GM19240 (cell line): Measurements from ENCODE around the gene MGAT5.

ENCODE experiments used
- DNase-seq: peaks from one replicate; pipeline ENCODE4 v3.0.0; 2011; ENCODE audit warnings: low spot score; ENCODE audit not compliant: insufficient read length

The MGAT5 gene

GRCh38 chr2:134334542-134335353 is 80.9 kb downstream of the MGAT5 start:
- DNase-seq = no peak

- no peak for DNase-seq
These were observed 81.7 kb downstream of the MGAT5 start for GRCh38 chr2:134335601-134336000.

GRCh38 chr2:134336352-134336751 is 82.5 kb downstream of the MGAT5 start:
- no peak for DNase-seq

GRCh38 chr2:134336921-134337320 is 83.0 kb downstream of the MGAT5 start:
- DNase-seq = no peak

DNA sequence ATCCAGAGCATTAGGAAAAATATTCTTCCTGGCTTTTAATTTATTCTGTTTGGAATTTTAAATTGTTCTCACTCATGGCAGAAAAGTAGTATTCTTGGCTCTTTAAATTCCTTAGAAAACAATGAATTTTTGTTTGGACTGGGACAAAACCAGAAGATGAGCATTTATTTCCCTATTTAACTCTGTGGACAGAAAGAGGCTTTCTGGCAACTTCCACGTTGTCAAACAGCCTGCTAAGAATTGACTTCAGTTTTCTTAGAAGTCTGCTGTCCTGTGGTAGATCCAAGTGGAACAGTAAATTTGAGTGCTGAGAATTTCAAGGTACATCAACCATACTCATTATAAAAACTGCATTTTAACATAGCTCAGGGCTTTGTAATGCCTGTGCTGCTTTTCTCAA is 83.8 kb downstream of the MGAT5 start:
- DNase-seq = no peak

DNA sequence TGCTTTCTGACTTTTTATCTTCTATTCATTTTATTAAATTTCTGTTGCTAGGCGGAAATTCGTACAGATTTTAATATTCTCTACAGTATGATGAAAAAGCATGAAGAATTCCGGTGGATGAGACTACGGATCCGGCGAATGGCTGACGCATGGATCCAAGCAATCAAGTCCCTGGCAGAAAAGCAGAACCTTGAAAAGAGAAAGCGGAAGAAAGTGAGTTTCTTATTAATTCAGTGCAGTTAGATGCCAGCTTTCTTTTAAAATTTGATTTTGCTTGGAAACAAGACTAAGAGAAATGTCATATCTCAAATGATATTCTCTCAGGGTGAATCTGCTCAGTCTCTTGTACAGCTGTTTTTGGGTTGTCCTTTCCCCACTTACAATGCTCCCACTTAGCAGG is 84.3 kb downstream of the MGAT5 start:
- DNase-seq = no peak

DNA sequence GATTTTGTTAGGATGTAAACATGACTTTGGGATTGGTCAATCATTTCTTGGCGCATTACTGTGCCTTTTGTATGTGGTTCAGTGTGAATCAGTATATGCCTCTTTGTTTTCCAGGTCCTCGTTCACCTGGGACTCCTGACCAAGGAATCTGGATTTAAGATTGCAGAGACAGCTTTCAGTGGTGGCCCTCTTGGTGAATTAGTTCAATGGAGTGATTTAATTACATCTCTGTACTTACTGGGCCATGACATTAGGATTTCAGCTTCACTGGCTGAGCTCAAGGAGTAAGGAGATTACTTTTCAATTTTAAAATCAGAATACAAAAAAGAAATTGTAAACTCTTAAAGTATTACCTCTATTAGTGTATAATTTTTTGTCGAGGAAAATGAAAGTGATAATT is 87.6 kb downstream of the MGAT5 start:
- DNase-seq = no peak

DNA sequence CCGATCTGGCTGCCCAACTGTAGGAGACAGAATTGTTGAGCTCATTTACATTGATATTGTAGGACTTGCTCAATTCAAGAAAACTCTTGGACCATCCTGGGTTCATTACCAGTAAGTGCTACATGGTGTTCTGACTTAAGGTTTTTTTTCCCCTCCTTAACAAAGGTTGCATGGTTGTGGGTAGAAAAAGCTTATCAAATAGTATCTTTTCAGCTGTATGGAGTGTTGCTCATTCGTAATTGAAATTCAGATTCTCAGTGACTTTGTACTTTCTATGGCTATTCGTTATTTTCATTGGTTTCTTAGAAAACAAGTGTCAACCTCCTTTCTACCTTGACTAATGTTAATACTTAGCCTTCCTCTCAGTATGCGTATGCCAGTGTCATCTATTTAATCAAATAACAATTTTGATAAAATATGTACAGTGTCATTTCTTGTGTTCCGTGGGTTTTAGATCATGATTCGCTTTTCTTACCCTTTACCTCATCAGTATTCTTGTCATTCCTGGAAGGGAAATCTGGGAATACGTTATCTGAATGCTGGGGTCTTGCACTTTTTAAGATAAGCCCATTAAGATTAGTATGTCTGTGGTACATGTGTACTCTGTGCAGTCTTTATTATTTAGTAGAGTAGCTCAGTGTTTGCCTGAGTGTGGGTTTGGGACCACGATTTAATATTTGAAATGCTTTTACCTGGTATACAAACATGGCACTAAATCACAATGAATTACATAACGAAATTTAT is 91.3 kb downstream of the MGAT5 start:
- DNase-seq = no peak

DNA sequence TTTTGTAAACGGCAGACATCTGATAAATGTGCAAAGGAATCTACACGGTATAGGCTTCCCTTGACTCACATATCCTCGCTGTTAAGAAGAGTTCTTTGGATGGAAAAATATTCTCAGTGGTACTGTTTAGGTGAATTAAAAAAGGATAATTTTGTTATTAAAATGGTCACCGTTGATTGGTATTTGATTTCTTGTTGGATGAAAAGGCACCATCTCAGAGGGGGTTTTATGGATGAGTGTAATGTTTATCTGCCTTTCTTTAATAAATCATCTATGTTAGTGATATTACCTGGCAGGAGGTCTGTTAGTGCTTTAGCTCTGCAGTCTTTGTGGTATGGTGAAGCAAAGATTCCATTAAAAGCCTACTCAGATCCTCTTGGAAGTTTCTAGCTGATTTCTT is 92.3 kb downstream of the MGAT5 start:
- DNase-seq = no peak

DNA sequence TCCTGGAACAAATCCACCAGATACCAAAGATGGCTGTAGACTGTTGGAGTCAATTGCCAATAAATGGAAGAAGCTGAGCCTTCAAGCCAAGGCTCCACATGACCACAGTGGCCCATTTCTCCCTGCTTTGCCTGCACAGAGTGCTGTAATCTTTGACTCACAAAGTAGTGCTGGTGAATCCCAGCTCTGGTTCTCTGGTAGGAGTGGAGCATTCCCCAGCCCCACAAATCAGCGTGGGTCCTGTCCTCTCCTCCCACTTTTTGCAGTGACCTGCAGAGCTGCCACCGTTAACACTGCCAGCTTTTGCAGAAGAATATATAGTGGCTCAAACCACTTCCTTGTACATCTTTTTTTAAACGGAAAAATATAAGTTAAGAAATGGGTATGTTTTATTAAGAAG is 93.9 kb downstream of the MGAT5 start:
- no peak for DNase-seq

DNA sequence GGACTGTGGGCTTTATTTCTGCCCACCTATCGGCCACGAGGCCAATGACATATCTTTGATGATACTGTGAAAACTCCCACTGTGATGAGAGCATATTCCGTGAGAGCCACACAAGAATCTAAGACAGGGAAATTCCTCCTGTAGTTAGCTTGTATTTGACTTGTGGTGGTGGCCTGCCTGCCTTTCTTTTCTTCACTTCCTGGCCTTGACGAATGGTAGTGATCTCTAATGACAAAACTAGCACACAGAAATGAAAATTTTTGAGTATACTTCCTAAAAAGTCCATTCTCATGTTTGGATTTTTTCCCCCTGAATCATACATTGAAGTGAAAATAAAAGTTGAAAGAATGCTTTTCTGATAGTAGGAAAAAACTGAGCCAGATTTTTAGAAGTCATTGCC is 94.4 kb downstream of the MGAT5 start:
- DNase-seq = no peak

DNA sequence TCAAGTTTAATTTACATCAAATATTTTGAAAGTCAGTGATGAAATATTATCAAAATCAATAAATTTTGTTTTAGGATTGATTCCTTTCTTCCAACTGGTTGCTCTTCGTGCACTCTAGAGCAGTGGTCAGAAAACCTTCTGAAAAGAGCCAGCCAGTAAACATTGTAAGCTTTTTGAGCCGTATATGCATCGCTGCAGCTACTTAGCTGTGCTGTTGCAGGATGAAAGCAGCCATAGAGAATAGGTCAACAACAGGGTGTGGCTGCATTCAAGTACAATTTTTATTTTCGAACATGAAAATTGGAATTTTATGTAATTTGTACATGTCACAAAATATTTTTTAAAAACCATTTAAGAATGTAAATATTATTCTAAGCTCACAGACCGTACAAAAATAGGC is 94.9 kb downstream of the MGAT5 start:
- DNase-seq = no peak

- DNase-seq = no peak
These were observed 97.1 kb downstream of the MGAT5 start for GRCh38 chr2:134351016-134351415.

GRCh38 chr2:134351899-134352298 is 98.0 kb downstream of the MGAT5 start:
- no peak for DNase-seq

DNA sequence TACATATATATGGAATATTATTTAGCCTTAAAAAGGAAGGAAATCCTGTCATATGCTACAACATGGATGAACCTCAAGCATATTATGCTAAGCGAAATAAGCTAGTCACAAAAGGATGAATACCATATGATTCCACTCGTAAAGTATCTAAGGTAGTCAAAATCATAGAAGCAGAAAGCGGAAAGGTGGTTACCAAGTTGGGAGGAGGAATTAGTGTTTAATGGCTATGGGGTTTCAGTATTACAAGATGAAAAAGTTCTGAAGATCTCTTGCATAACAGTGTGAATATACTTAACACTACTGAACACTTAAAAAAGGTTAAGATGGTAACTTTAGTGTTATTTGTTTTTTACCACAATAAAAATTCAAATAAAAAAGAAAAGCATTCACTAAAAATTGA is 99.0 kb downstream of the MGAT5 start:
- DNase-seq = no peak

DNA sequence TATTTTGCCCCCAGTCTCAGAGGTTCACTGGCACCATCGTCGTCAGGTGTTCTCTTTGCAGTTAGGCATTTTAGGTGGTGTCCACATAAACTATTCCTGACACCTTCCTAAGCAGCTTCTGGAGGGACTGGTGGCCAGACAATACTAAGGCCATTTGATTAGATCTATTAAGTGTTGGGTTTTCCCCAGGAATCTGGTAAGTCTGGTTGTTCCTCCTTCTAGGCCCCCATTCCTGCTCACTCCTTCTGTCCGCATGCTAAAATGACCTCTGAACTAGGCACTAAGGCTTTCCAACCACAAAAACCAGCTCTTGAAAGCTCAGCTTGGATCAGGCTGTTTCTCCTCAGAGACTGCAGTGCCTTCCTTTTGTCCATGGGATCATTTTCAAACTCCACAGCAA is 100.7 kb downstream of the MGAT5 start:
- DNase-seq = no peak

- no peak for DNase-seq
These were observed 103.9 kb downstream of the MGAT5 start for GRCh38 chr2:134357814-134358213.

DNA sequence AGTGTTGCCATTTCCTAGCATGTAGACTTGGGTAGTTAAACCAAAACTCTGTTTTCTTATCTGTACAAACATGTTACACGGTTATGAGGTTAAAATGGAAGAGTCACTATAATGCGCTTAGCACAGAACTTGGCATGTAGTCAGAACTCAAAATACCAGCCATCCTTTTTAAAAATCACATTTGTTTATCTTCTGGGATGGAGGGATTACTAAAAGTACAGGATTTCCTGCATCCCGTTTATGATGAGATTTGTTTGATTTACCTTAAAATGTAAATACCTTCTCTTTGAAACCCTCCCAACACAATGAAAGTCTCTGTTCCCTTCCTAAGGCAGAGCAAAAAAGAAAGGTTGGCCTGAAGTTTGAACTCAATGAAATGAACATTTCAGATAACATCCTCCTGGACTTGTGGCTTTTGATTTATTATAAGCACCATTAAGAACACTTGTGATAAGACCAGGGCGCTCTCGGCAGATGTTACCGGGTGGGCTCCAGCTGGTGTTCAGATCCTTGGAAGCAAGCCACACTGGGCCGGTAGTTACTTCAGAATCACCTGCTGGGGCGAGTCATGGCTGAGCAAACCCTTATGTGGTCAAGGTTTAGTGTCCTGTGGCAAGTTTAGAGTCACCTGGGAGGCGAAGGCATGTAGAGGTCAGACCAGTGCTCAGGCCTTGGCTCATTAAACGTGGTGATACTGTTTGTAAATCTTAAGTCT is 105.7 kb downstream of the MGAT5 start:
- no peak for DNase-seq

DNA sequence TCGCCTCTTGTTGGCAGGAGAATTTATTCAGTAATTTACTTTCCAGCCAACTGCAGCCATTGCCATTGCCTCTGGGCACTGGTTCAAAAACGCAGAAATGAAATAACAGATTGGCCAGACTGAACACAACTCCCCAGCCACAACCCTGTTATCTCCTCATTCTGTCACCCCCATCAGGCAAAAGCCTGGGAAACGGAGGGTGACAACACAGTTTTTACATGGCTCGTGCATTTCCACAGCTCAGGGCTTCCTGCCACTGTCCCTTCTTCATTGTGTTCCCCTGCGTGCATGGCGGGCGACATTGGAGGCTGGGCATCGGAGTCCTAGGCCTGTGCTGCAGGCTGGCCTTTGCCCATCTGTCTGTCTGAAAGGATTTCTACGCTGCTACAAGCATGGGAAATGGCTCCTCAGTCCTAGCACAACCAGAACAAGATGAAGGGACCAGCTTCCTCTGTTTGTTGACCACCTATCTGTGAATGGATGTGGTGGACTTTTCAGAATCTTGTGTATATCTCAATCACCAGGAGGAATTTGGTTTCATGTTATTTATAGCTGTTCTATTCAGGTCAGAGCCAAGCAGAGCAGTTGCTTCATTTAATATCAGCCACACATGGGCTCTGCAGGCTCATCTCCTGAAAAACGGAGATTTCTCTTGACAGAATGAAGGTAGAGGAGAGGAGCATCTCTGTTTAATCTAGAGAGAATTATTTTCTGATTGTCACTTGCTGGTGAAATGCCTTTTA is 107.0 kb downstream of the MGAT5 start:
- DNase-seq = no peak

- no peak for DNase-seq
These were observed 107.8 kb downstream of the MGAT5 start for GRCh38 chr2:134361648-134362047.

- DNase-seq = no peak
These were observed 108.3 kb downstream of the MGAT5 start for GRCh38 chr2:134362152-134362668.
